ENCODE data around the gene SPAST. TPM values are rescaled to one million over a fixed set of nuclear protein-coding genes. Genes with fewer than 3 reads are reported as not detected.
"Not testable (repeated sequence)": the region's sequence is repeated elsewhere in the genome, so short reads cannot be mapped to it uniquely, and the experiment has no call there.

Gene SPAST, protein sequence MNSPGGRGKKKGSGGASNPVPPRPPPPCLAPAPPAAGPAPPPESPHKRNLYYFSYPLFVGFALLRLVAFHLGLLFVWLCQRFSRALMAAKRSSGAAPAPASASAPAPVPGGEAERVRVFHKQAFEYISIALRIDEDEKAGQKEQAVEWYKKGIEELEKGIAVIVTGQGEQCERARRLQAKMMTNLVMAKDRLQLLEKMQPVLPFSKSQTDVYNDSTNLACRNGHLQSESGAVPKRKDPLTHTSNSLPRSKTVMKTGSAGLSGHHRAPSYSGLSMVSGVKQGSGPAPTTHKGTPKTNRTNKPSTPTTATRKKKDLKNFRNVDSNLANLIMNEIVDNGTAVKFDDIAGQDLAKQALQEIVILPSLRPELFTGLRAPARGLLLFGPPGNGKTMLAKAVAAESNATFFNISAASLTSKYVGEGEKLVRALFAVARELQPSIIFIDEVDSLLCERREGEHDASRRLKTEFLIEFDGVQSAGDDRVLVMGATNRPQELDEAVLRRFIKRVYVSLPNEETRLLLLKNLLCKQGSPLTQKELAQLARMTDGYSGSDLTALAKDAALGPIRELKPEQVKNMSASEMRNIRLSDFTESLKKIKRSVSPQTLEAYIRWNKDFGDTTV
- 10 to 100 TPM; 18.9 to 28.5 (median 21.6) TPM for total RNA-seq
- polyA plus RNA-seq, result 1 to 10 TPM; 4.2 to 6.1 (median 5.0) TPM
- long read RNA-seq, donor 1, full-length matches to known transcripts, result 4 of 4 reads
- long read RNA-seq, donor 1, partial matches to known transcripts, result 0 of 4 reads
- long read RNA-seq, donor 1, other reads (novel, unspliced or antisense), result 0 of 4 reads
- long read RNA-seq, donor 2, full-length matches to known transcripts, result 1 of 1 reads
- long read RNA-seq, donor 2, partial matches to known transcripts, result 0 of 1 reads
- long read RNA-seq, donor 2, other reads (novel, unspliced or antisense), result 0 of 1 reads

DNA sequence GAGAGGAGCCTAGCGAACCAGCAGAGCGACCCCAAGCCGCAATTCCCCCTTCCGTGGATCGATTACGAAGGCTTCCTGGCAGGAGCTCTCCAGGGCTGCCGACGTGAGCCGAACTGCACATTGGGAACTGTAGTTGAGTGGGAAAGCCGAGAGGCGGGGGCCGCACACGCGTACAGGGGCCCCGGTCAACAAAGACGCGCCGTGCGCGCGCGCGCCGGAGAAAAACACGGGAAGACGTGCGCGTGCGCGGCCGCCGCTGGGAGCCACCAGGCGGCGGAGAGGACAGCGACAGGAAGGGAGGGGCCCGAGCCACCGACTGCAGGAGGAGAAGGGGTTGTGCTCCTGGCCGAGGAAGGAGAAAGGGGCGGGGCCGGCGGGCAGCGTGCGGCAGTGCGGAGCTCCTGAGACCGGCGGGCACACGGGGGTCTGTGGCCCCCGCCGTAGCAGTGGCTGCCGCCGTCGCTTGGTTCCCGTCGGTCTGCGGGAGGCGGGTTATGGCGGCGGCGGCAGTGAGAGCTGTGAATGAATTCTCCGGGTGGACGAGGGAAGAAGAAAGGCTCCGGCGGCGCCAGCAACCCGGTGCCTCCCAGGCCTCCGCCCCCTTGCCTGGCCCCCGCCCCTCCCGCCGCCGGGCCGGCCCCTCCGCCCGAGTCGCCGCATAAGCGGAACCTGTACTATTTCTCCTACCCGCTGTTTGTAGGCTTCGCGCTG, at the start of gene SPAST:
SPAST (plus strand) TSS at position 247 of the 711 bp plus-strand sequence; CDS start at position 523, 276 bp downstream.
- peak within 1 kb of the TSS; percentile 76 to 97 (median 96) for H3K4me3 ChIP-seq
- peak; percentile 100 for DNase-seq
- peak within 1 kb of the TSS; percentile 88 to 97 (median 95) for H3K27ac ChIP-seq
- intact Hi-C loops (cut with DNase I; ENCODE audit: low total_unique reads), result no loop called here
- 0 to 1% (median 1%) methylated on average over 30 to 79 of the region's 79 CpGs for WGBS, 5 donors
- no peaks in the 10 kb centered on the region for H3K9me3 ChIP-seq
- no peaks in the 10 kb centered on the region for H3K27me3 ChIP-seq (replicated peaks in 1 of 7)
- TF ChIP-seq, protein P1, sequence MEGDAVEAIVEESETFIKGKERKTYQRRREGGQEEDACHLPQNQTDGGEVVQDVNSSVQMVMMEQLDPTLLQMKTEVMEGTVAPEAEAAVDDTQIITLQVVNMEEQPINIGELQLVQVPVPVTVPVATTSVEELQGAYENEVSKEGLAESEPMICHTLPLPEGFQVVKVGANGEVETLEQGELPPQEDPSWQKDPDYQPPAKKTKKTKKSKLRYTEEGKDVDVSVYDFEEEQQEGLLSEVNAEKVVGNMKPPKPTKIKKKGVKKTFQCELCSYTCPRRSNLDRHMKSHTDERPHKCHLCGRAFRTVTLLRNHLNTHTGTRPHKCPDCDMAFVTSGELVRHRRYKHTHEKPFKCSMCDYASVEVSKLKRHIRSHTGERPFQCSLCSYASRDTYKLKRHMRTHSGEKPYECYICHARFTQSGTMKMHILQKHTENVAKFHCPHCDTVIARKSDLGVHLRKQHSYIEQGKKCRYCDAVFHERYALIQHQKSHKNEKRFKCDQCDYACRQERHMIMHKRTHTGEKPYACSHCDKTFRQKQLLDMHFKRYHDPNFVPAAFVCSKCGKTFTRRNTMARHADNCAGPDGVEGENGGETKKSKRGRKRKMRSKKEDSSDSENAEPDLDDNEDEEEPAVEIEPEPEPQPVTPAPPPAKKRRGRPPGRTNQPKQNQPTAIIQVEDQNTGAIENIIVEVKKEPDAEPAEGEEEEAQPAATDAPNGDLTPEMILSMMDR (IDR thresholded peaks at IDR 0.05 in 8 of 11, conservative IDR thresholded peaks at IDR 0.05 in 3 of 11), result peak; percentile 57 to 96 (median 85)
- TF ChIP-seq POLR2A (IDR thresholded peaks at IDR 0.05), result no peak
- peak; percentile 92 to 95 (median 93) for TF ChIP-seq POLR2AphosphoS5 (IDR thresholded peaks at IDR 0.05)
- H3K36me3 ChIP-seq, result peaks cover 0 to 17% (median 0%) of the 10 kb centered on the region in 6 donors
- peaks cover 2 to 55% (median 36%) of the 10 kb centered on the region in 6 donors for H3K4me1 ChIP-seq

DNA sequence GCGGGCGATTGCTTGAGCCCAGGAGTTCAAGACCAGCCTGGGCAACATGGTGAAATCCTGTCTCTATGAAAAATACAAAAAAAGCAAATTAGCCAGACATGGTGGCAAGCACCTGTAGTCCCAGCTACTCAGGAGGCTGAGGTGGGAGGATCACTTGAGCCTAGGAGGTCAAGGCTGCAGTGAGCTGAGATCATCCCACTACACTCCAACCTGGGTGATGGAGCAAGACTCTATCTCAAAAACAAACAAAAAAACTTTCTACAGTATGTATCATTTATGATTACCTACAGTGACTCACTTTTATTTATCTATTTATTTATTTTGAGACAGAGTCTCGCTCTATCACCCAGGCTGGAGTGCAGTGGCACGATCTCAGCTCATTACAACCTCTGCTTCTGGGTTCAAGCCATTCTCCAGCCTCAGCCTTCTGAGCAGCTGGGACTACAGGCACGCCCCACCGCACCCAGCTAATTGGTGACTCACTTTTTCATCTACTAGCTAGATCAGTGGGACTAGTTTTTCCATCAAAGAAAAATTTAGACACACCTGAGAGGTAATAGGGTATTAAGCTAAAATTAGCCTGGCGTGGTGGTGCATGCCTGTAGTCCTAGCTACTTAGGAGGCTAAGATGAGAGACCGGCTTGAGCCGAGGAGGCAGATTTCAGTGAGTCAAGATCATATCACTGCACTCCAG, 44.4 kb upstream of the SPAST start:
- H3K36me3 ChIP-seq, result peaks cover 0 to 89% (median 26%) of the 10 kb centered on the region in 6 donors
- WGBS, 5 donors, result 95 to 98% (median 98%) methylated on average over 9 of the region's 9 CpGs
- intact Hi-C loops (cut with DNase I; ENCODE audit: low total_unique reads), result not testable (repeated sequence)

DNA sequence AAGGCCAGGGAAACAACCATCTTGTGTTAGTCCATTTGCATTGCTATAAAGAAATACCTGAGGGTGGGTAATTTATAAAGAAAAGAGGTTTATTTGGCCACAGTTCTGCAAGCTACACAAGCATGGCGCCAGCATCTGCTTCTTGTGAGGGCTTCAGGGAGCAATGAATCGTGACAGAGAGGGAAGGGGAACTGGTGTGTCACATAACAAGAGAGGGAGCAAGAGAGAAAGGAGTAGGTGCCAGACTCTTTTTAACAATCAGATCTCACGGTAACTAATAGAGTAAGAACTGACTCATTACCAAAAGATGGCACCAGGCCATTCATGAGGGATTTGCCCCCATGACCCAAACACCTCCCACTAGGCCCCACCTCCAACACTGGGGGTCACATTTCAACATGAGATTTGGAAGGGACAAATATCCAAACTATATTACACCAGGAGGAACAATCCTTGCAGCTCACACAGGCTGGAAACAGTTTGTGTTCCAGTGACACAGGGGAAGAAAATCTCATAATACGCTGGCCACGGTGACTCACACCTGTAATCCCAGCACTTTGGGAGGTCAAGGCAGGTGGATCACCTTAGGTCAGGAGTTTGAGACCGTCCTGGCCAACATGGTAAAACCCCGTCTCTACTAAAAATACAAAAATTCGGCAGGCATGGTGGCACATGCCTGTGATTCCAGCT, 29.0 kb upstream of the SPAST start:
- H3K9me3 ChIP-seq; H3K27ac ChIP-seq; H3K27me3 ChIP-seq (replicated peaks in 1 of 7); H3K4me3 ChIP-seq; DNase-seq; intact Hi-C loops (cut with DNase I; ENCODE audit: low total_unique reads): not testable (repeated sequence)
- Histone ChIP-seq H3K36me3 (peaks cover 0 to 74% (median 10%) of the 10 kb centered on the region in 6 donors), H3K4me1 (peaks cover 0 to 41% (median 17%) of the 10 kb centered on the region in 6 donors)
- 88 to 93% (median 90%) methylated on average over 8 of the region's 8 CpGs for WGBS, 5 donors

More for the DNA sequence above, 44.4 kb upstream of the SPAST start:
- not testable (repeated sequence) for H3K4me3 ChIP-seq; DNase-seq; H3K27me3 ChIP-seq (replicated peaks in 1 of 7); H3K9me3 ChIP-seq; H3K4me1 ChIP-seq; H3K27ac ChIP-seq

DNA sequence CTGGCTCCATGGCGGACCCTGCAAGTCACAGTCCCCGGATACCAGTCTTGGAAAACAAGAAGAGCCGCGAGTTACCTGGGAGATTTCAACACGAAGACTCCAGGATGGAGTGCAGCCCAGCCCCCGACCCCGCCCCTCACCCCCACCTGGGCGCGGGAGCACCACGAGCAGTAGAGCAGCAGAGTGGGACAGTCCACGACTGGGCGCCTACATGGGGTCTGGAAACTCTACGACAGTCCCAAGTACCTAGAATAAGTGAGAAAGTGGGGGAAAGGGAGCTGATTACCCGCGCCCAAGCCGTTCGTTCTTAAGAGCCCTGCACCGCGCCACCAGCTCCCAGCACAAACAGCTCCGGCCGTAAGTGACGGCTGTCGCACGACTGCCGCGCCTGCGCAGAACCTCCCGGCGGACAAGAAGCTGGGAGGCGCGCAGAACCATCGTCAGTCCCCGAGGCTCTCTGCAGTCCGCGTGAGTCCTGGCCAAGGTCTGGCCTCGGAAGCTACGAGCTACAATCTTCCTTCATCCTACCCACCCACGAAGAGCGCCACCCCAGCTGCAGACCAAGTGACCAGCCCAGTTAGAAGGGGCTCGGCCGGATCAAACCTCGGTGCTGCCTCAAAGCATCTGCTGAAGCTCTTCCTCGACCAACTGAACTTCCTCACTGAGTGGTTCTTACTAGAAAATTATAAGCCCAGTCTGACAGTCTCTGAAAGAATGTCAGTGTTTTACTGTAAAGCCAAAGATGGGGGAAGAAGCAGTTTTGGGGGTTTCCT, 23.7 kb upstream of the SPAST start, which contains the start of gene DPY30:
DPY30 (minus strand) TSS at position 359 of the 773 bp plus-strand sequence; CDS start at position 10, 349 bp downstream.
- peak; percentile 98 for DNase-seq
- 0 to 1% (median 1%) methylated on average over 27 to 43 of the region's 43 CpGs for WGBS, 5 donors
- intact Hi-C loops (cut with DNase I; ENCODE audit: low total_unique reads), result no loop called here
- Histone ChIP-seq H3K4me3 (peak within 1 kb of the TSS; percentile 66 to 90 (median 82)), H3K27ac (peak within 1 kb of the TSS; percentile 80 to 93 (median 90)), H3K4me1 (peaks cover 0 to 34% (median 18%) of the 10 kb centered on the region in 6 donors), H3K27me3 (replicated peaks in 1 of 7) (no peaks in the 10 kb centered on the region), H3K36me3 (peaks cover 0 to 32% (median 0%) of the 10 kb centered on the region in 6 donors), H3K9me3 (no peaks in the 10 kb centered on the region)
- TF ChIP-seq, protein P1 (IDR thresholded peaks at IDR 0.05 in 8 of 11, conservative IDR thresholded peaks at IDR 0.05 in 3 of 11), result no peak
- peak; percentile 98 to 99 (median 98) for TF ChIP-seq POLR2AphosphoS5 (IDR thresholded peaks at IDR 0.05)
- TF ChIP-seq POLR2A (IDR thresholded peaks at IDR 0.05), result peak; percentile 40 to 83 (median 81)
